ENCODE data around the gene CTBP1. TPM values are rescaled to one million over a fixed set of nuclear protein-coding genes. Genes with fewer than 3 reads are reported as not detected.

Gene CTBP1
- polyA plus RNA-seq, 4 donors = 106 to 172 (median 164) TPM

DNA sequence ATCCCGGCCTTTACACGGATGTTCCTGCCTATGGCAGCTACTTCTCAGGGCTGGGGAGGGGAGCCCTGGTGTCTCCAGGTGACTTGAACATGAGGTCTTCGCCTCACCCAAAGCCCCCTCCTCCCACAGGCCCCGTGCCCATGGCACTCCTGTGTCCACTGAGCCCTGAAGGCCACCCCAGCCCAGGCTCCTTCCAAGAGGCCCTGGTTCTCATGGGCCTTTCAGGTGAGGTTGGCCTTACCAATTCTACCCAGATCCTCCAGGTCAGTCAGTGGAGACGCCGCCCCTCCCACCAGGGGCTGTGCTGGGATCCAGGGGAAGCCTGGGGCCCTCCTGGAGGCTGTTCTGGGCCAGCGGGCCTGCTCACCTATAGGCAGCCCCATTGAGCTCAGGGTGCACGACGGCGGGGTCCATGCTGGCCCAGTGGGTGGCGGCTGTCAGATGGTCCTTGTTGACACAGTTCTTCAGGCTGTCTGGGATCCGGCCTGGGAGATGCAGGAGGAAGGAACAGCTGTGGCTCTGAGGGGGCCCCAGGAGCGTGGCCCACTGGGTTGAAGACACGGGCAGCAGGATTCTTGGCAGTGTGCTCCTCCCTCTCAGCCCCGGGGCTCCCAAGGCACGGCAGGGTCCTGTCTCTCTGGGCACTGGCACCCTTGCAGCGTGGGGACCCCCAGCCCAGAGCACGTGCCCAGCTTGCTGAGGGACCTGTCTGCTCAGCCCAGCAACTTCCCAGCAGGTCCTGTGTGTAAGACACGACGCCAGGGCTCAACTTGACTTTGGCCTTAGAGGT is 36.2 kb downstream of the CTBP1 start:
- DNase-seq (ENCODE audit: low read depth in 4 of 4, low spot score in 2 of 4) = no peak

DNA sequence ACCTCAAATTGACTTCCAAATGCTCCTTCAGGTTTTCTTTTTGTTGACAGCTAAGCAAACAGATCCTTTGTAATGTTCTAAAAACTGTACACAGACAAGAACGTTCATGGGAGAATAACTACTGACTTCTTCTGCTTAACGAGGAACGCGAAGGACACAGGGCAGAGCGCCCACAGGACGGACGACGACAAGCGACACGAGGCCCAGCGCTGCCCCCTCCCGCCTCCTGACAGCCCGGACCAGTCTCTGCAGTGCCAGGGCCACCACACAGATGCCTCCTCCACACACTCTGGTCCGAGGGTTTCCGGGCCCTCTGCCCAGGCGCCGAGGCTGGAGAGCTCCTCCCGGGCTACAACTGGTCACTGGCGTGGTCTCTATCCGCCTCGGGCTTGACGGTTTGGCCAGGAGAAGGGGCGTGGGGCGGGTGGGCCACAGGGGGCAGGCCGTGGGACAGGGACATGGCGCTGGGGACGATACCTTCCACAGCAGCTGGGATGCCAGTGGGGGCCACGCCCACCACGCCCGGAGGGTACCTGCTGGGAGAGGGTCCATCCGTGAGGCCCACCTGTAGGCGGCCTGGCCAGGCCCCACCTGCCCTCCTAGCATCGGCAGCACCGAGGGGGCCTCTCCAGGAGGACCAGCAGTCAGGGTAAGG is 36.9 kb downstream of the CTBP1 start:
- DNase-seq (ENCODE audit: low read depth in 4 of 4, low spot score in 2 of 4) = no peak

DNA sequence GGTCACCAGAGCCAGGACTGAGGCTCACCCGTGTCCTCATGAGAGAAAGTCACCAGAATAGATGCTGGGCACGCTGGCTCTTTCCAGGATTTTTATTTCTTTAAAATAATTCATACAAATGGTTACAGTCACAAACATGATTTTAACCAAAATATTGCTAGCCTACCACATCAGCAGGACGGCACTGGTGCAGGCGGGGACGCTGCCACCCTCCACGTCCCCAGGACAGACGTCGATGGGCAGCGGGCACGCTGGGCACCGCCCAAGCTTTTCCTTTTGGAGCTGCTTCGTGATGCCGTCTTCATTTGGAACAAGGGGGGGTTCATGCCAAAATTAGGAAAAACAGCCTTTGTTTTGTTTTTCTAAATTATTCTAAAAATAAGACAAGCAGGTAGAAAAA is 37.6 kb downstream of the CTBP1 start:
- no peak for DNase-seq (ENCODE audit: low read depth in 4 of 4, low spot score in 2 of 4)

DNA sequence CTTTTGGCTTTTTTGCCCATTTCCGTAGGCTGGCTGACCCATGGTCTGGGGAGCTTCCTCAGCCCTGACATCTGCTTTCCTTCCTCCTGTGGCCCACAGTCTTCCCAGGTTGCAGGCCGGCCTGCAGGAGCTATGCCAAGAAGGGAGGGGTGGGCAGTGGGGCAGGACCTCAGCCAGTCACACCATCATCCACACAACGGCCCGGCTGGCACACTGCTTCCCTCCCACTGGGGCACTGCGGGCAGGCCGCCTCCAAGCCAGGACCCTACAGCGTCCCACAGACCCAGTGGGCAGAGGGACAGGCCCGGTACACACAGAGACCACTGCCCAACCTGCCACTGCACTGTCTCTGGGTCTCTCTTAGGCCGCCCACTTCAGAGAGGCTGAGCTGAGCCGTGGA is 38.0 kb downstream of the CTBP1 start:
- no peak for DNase-seq (ENCODE audit: low read depth in 4 of 4, low spot score in 2 of 4)

DNA sequence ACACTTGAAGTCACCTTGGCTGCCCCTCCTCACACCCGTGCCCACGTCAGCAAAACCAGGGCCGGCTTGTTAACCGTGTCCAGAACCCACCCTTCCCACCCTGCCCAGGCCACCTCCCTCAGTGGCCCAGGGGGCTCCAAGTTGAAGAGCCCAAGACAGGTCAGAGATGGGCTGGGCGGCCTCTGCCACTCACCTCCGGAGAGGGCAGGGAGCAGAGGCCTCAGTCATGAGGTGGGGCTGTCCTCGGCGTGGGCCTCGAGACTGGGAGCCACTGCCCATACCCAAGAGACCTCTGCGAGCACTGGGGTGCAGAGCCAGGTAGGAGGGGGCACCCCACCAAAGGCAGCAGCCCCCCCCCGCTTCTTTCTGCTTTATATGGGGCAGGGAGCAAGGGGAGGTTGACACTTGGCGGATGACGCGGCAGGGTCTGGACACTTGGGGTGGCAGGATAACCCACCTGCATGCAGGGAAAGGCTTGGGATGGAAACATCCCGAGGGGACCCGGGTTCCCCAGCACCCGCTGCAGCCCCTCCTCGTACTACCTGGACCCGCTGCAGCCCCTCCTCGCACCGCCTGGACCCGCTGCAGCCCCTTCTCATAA is 38.6 kb downstream of the CTBP1 start:
- no peak for DNase-seq (ENCODE audit: low read depth in 4 of 4, low spot score in 2 of 4)

DNA sequence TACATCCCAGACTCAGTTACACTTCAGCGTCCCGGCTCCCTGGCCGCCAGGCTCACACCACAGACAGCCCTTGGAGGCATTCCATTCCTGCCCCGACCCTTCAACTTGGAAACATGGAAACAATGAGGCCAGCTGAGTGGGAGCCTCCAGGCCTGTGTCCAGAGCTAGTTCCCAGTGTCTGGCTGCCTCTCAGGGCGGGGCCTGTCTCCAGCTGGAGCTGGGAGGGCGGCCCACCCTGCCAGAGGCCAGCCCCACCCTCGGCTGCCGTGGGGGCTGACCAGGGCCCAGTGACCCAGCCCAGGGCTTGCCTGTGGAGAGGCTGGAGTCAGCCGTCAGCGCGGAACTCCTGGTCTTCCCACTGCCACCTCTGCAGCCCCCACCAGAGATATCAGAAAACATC is 39.1 kb downstream of the CTBP1 start:
- DNase-seq (ENCODE audit: low read depth in 4 of 4, low spot score in 2 of 4) = no peak

DNA sequence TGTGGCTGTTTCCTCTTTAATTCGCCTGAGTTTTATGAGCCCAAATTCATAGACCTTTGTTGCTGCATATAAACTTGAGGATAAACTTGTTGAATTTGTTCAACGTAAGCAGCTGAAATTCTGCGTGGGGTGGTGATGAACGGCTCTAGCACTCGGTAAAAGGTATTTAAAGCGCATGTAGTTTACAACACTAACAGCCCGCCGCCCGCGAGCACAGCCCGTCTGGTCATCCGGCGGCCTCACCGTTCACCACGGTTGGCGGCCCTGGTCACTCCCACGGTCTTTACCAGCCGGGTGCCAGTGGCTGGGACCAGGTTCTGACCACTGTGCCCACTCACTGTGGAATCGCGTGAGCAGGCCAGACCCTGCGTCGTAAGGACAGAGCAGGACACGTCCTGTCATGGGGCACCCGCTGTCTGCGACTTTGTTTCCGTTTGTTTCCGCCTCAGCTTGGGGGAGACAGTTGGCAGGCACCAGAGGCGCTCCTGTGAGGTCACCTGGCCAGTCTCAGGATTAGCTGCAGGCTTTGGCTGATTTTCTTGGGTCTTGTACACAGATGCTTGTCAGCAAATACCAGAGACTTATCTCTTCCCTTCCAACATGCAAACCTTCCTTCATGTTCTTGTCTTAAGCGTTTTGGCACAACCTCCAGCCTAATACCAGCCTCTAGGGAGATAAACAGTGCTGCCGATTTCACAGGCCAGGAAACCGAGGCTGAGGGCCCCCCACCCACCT is 39.8 kb downstream of the CTBP1 start:
- no peak for DNase-seq (ENCODE audit: low read depth in 4 of 4, low spot score in 2 of 4)

DNA sequence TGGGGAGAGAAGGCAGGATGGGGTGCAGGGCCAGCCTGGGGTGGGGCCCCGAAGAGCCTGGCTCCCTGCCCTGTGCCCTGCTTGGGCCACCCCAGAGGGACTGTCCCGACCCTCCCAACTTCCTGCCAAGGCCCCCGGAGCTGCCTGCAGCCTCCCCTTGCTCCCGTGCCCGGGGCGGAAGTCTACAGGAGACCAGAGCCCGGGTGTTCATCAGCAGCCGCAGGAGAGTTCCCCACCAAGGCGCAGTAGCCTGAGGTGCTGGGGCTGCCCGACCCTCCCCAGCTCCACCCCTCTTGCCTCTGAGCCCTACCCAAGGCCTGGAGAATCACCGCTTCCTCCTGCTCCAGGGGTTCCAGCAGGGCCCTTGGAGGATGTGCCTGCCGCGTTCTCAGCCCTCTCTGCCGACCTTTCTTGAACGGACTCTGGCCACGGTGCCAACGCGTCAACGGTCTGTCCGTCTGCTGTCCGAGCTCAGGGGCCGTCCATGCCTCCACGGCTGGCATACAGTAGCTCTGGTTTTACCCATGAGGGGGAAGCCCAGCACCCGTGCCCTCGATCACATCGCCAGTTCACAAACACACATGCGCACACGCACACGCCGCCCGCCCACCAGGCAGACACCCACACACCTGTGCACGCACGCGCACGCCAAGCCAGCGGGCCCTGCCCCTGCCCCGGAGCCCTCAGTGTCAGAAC is 40.5 kb downstream of the CTBP1 start:
- DNase-seq (ENCODE audit: low read depth in 4 of 4, low spot score in 2 of 4) = no peak

DNA sequence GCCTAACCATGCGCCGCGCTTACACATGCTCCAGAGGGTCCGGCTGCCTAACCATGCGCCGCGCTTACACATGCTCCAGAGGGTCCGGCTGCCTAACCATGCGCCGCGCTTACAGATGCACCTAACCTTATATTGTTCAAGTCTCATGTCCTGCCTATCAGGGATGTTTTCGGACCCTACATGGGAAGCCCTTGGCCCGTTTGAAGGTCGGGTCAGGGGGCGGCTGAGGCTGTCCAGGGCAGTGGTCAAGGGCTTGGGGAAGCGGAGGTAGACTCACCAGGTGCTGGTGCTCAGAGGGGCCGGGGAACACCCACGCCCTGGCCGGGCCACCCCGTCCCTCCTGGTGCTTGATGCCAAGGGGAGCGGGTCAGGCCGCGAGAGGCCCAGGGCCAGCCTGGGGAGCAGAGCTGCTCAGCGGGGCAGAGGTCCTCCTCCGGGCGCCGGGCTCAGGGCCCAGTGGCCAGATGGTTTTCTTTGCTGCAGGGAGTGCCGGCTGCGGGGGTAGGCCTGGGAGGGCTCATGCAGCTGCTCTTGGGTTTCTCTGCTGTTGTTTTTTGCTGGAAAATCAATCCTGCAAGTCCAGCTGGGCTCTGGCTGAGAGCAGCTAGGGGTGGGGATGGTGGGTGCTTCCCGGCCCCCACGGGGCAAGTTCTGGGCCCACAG is 41.2 kb downstream of the CTBP1 start:
- peak in 1 of 4 donors; percentile 61 for DNase-seq (ENCODE audit: low read depth in 4 of 4, low spot score in 2 of 4)

DNA sequence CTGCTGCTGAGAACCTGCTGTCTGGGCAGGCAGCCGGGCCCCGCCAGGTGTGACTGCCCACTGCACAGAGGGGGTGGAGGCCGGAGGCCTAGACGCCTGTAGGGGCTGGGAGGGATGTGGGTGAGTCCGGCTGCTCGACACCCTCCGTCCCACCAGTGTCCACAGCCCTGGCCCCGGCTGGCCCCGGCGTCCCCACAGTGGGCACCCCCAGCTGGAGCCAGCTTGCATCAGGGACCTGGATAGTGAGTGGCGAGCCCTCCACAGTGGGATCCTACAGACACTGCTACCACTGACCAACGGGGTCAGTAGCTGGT is 41.8 kb downstream of the CTBP1 start:
- no peak for DNase-seq (ENCODE audit: low read depth in 4 of 4, low spot score in 2 of 4)

DNA sequence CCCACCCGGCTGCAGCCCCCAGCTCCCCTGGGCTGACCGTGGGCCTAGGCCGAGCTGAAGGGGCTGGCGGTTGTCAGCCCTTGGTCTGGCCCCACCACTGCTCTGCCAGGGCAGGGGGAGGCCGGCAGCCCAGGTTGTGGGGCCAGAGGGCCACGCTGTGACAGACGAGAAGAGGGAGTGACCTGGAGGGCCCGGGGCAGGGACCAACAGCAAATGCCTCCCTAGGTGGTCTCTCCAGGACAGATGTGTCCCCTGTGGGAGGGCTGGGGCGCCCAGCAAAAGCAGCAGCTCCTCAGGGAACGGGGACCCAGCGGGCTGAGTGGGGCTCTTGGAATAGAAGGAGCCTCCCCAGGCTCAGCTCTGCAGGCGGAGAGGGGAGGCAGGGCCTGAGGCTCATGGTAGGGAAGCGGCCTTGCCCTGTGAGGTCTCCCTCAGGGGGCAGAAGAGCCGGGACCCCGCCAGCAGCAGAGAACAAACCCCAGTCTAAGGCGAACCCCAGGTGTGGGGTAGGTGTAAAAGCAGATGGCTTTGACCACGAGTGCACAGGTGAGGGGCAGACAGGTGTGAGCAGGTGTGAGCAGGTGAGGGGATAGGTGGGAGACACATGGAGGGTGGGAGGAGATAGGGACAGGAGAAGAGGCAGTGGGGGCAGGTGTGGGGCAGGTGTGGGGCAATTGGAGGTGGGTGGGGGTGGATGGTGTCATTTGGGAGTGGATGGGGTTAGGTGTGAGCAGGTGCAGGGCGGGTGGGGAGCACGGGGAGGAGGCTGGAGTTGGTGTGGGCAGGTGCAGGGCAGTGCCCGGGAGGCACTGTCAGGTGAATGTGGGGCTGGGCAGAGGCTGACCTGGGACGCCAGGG is 42.4 kb downstream of the CTBP1 start:
- no peak for DNase-seq (ENCODE audit: low read depth in 4 of 4, low spot score in 2 of 4)

DNA sequence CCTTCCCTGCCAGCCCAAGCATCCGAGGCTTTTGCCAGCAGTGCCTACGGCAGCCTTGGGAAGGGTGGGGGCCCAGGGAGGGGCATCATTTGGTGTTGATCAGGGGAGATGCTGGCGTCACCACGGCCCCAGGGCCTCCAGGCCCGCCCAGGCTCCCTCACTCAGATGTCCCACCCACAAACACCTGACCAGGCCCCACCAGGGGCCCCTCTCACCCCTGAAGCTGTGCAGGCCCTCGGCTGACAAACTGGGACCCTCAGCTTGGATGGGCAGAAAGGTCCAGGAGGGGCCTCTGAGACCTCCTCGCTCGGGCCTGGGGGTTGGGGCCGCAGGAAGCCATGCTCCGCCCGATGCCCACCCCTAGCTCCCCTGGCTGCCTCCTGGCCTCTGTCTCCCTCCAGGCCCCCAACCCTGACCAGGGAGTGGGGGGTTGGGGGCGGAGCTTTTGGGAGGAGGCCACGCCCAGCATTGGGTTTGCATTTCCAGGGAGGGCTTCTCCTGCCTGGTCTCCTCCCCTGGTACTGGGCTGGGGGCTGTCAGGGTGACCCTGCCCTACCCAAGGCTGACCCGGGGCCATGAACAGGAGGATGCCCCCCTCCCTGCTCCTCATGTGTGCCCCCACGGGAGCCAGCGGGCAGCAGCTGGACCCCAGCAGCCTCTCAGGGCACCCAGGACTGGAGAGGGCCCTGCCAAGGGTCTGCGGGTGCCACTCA is 43.2 kb downstream of the CTBP1 start:
- no peak for DNase-seq (ENCODE audit: low read depth in 4 of 4, low spot score in 2 of 4)

DNA sequence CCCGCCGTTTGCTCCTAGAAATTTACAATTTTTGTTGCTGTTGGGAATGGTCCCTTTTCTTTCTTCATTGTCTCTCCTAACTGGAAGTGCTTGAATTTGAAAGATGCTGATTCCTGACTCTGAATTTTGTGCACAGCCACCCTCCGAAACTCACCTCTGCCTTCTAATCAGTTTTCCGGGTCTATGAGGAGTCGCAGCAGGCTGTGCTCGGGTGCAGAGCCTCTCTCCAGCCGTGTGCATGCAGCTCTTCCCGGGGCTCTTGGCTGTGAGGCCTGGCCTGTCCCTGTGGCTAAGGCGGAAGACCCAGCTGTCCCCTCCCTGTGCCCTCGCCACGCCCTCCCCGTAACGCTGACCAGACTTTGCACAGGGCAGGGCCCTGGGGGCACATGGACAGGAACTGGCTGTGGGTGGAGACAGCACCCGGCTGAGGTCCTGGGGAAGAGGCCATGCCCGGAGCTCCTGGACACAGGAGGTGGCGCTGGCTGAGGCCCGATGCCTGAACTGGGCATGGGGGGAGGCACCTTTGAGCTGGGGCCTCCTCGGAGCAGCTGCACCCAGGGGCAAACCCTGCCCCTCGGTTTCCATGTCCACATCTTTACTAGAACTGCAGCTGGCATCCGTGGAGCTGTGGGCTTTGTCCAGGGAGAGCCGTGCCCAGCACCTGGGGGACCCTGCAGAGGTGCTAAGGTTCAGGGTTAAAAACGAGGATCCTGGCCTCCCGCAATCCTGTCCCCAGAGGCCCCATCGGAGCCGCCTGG is 43.9 kb downstream of the CTBP1 start:
- no peak for DNase-seq (ENCODE audit: low read depth in 4 of 4, low spot score in 2 of 4)

DNA sequence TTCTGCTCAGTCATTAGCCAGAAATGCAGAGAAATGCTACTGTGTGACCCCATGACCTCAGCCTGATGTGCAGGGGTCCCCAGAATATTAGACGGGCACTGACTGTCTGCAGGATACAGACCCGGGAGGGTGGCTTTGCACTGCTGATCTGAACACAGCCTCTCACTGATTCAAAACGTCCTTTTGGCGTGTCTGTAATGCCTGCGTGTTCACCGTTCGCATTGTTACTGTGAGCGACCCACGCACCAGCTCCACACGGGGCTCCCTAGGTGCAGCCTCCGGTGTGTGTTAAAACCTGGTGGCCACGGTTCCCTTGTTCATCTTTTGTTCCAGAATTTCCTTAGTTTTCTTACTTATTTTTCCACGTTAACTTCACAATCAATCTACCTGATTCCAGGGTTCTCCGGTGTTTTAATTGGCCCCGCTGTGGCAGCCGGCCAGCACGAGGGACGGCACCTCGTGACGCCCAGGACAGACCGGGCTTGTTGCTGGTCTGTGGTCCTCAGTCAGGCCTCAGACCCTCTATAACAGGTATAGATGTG is 44.6 kb downstream of the CTBP1 start:
- DNase-seq (ENCODE audit: low read depth in 4 of 4, low spot score in 2 of 4) = no peak

DNA sequence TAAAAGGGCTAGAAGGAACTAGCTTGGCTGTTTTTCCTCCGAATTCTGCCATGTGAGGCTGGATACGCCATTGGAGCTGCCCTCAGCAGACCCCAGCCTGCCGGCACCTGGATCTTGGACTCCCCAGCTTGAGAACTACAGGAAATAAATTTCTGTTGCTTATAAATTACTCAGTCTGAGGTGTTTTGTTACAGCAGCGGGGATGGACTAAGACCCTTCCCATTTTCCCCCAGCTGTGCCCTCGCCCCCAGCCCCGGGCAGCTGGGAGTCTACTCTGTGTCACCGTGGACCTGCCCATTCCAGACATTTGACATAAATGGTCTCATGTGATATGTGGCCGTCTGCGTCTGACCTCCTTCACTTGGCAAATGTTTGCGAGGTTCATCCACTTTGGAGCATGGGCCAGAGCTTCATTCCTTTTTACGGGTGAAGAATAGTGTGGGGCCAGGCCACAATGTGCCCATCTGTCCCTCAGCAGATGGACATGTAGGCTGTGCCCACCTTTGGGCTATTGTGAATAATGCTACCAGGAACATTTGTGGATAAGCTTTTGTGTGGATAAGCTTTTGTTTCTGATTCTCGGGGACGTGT is 45.8 kb downstream of the CTBP1 start:
- DNase-seq (ENCODE audit: low read depth in 4 of 4, low spot score in 2 of 4) = no peak

DNA sequence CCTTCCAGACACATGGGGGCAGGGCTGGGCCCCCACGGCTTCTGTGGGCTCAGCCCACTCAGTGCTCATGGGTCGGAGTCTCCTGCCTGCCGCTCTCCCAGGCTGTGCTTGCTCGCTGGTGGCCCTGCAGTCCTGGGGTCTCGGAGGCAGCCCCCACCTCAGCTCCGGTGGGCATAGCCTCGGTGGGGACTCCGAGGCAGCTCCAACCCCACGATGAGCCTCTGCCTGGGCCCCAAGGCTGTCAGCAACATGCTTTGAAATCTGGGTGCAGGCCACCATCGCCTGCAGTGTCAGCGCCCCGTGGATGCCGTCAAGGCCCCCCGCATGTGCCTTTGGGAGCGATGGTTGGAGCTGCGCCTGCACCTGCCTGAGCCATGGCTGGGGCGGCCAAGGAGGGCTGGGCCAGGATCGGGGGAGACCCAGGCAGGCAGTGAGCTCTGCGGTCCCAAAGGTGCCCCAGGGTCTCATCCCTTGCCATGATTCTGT is 46.4 kb downstream of the CTBP1 start:
- no peak for DNase-seq (ENCODE audit: low read depth in 4 of 4, low spot score in 2 of 4)

DNA sequence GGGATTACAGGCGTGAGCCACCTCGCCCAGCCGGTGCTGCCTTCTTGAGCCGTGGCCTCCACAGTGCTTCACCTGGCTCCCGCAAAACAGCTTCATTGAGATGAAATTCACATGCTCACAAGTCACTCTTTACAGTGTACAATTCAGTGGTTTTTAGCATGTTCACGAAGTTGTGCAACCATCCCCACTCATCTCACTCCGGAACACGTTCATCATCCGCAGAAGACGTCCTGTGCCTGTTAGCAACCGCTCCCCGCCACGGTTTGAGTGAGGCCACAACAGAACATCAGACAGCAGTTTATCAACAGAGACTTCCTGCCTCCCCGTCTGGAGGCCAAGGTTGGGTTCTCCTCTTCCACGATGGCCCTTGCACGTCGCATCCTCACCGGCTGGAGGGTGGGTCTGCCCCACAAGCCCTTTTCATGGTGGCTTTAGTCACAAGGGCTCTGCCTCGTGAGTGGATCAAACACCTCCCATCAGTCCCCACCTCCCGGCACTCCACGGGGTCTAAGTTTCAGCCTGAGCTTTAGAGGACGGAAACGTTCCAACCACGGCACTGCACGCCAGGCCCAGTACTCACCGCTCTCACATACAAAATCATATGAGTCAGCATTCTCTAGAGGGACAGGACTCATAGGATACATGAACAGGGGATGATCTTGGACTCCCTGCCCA is 46.9 kb downstream of the CTBP1 start:
- no peak for DNase-seq (ENCODE audit: low read depth in 4 of 4, low spot score in 2 of 4)
